K562 (cell line): Measurements from ENCODE around the gene CLEC10A. TPM values are rescaled to one million over a fixed set of nuclear protein-coding genes. Genes with fewer than 3 reads are reported as not detected.

Source experiments
- ATAC-seq: fragments of 200-7000 bp; cut with Tn5 transposase; 3 replicates; pipeline ENCODE4 v1.9.1; 2020; ENCODE audit warnings: moderate library complexity
- BruUV-seq: library from RNA; stranded (reverse); fragments of 400-500 nt; replicated peaks from 2 replicates; lab custom pipeline; 2021; lab: Mats Ljungman, UMichigan
- CTCF ChIA-PET: fragments of 300-600 bp; formaldehyde crosslinking; extraction: SDS; loops from one replicate; lab custom pipeline; 2021; ENCODE audit warnings: low intra/inter-chr PET ratio; lab: Yijun Ruan, JAX
- POLR2A ChIA-PET: fragments of 300-600, 350-650 bp; sonication (Branson Sonifier 250); formaldehyde crosslinking; extraction: SDS; loops from one replicate; lab custom pipeline; 2021; ENCODE audit warnings: antibody characterized with exemption, inconsistent platforms; lab: Yijun Ruan, JAX
- DNase-seq, 4 experiments: peaks; one replicate each; pipeline versions ENCODE4 v3.0.0 to v3.0.0-alpha.2; 2011 to 2018; ENCODE audit warnings: low spot score in 3 of 4, mixed read lengths in 3 of 4; ENCODE audit errors: extremely low read depth in 1 of 4
- FAIRE-seq: peaks from 2 replicates; lab custom pipeline; 2011; peaks lifted over from hg19 to GRCh38; lab: Jason Lieb, UNC
- H2AFZ ChIP-seq: 2 replicates; pipeline ENCODE4 v1.6.0; 2011; ENCODE audit warnings: low read depth, low read length, control low read depth, inconsistent platforms
- H3K27ac ChIP-seq: fragments of 200-600 bp; 3 replicates; pipeline ENCODE4 v1.8.0; 2011; ENCODE audit warnings: low read depth, mild to moderate bottlenecking, control low read depth, inconsistent platforms, low read length, moderate library complexity, mixed read lengths; ENCODE audit errors: extremely low read depth
- H3K27me3 ChIP-seq, 2 experiments: fragments of 300-600 bp in 1 of 2; 2 replicates in 1 of 2; 3 replicates in 1 of 2; pipeline versions ENCODE4 v1.6.0 to v1.8.0; 2011; ENCODE audit warnings: inconsistent platforms in 2 of 2, low read length in 2 of 2, mild to moderate bottlenecking in 1 of 2, mixed read lengths in 1 of 2, moderate library complexity in 1 of 2; ENCODE audit not compliant: control insufficient read depth in 2 of 2, insufficient read depth in 2 of 2
- H3K36me3 ChIP-seq: fragments of 300-600 bp; 3 replicates; pipeline ENCODE4 v1.8.0; 2011; ENCODE audit warnings: mild to moderate bottlenecking, low read length, inconsistent platforms; ENCODE audit not compliant: control insufficient read depth, insufficient read depth
- H3K4me1 ChIP-seq, 2 experiments: fragments of 200-600 bp in 1 of 2; replicated peaks in 1 of 2; 2 replicates in 1 of 2; 3 replicates in 1 of 2; pipeline versions ENCODE4 v1.5.1 to v1.8.0; 2011; ENCODE audit warnings: inconsistent platforms in 2 of 2, low read length in 2 of 2, mild to moderate bottlenecking in 1 of 2, mixed read lengths in 1 of 2, moderate library complexity in 1 of 2; ENCODE audit not compliant: control insufficient read depth in 2 of 2, insufficient read depth in 2 of 2
- H3K4me2 ChIP-seq: 2 replicates; pipeline ENCODE4 v1.6.1; 2011; ENCODE audit warnings: low read length, control low read depth, inconsistent platforms, mixed read lengths; ENCODE audit not compliant: insufficient read depth
- H3K4me3 ChIP-seq: fragments of 200-600 bp; sonication (generic), shearing (Covaris generic); 2 replicates; pipeline ENCODE4 v1.5.1; 2016; ENCODE audit warnings: control low read depth, inconsistent platforms
- H3K79me2 ChIP-seq: fragments of 200-600 bp; 3 replicates; pipeline ENCODE4 v1.8.0; 2011; ENCODE audit warnings: low read length, inconsistent platforms; ENCODE audit not compliant: control insufficient read depth, insufficient read depth
- H3K9ac ChIP-seq, 2 experiments: 2 replicates each; pipeline versions ENCODE4 v1.6.0 to v1.6.1; 2011; ENCODE audit warnings: low read depth in 2 of 2, low read length in 2 of 2, control low read depth in 1 of 2, inconsistent platforms in 1 of 2, mild to moderate bottlenecking in 1 of 2, mixed read lengths in 1 of 2; ENCODE audit not compliant: insufficient read depth in 1 of 2
- H3K9me1 ChIP-seq: one replicate; pipeline ENCODE4 v1.6.0; 2011; ENCODE audit warnings: inconsistent platforms, mild to moderate bottlenecking, low read length, moderate library complexity; ENCODE audit not compliant: control insufficient read depth, insufficient read depth
- H3K9me3 ChIP-seq: replicated peaks from 2 replicates; pipeline ENCODE4 v1.5.1; 2011; ENCODE audit warnings: low read depth, low read length, inconsistent platforms; ENCODE audit not compliant: control insufficient read depth, insufficient read depth
- H4K20me1 ChIP-seq: replicated peaks from 2 replicates; pipeline ENCODE4 v1.6.1; 2011; ENCODE audit warnings: low read length, inconsistent platforms, mixed read lengths; ENCODE audit not compliant: control insufficient read depth, insufficient read depth
- KDM2B ChIP-seq: fragments of 250-450 bp; sonication (Bioruptor Pico); IDR thresholded peaks from 2 replicates; pipeline ENCODE4 v1.8.0; 2021; ENCODE audit warnings: mild to moderate bottlenecking, moderate library complexity
- TSHZ1 ChIP-seq: fragments of 250-450 bp; sonication (Bioruptor Pico); IDR thresholded peaks from 2 replicates; pipeline ENCODE4 v1.4.0; 2020; ENCODE audit warnings: mild to moderate bottlenecking, moderate library complexity
- ZNF282 ChIP-seq: sonication (generic); formaldehyde crosslinking; IDR thresholded peaks from 2 replicates; pipeline ENCODE4 v1.8.1; 2023; ENCODE audit warnings: missing genetic modification reagents
- WGBS: fragments of 100-300 bp; shearing (Covaris generic); methylation state at CpG from one replicate; pipeline ENCODE4 v1.1.6; 2016; ENCODE audit warnings: low coverage, mixed read lengths; ENCODE audit not compliant: insufficient coverage; ENCODE audit errors: missing lambda C conversion rate; 5-methylcytosine and 5-hydroxymethylcytosine counted together
- in situ Hi-C: fragments of 300-500 bp; cut with MboI; formaldehyde crosslinking; loops from 4 replicates; pipeline ENCODE4 v1.15.0; 2018; ENCODE audit warnings: inconsistent platforms, mixed read lengths
- intact Hi-C: fragments of 100-400 bp; cut with micrococcal nuclease; formaldehyde crosslinking; loops from 2 replicates; pipeline ENCODE4 v1.14.2; 2022
- polyA plus RNA-seq, 8 experiments: library from polyadenylated mRNA; depleted of rRNA in 4 of 8; stranded (reverse) in 5 of 8; unstranded in 3 of 8; fragments of >200 nt; fragmentation: Nextera tagmentation in 2 of 8; fragmentation: Illumina TruSeq in 1 of 8; extraction: Ambion mirVana in 2 of 8; extraction: Trizol in 1 of 8; gene quantifications; 2 replicates each; pipeline versions ENCODE4 v1.2.1 to v1.2.3, GENCODE V29; 2011 to 2014; ENCODE audit warnings: inconsistent platforms in 1 of 8, missing spikeins in 1 of 8
- total RNA-seq, 7 experiments: library from RNA; depleted of rRNA in 6 of 7; stranded (reverse); fragments of >200 nt in 6 of 7; fragmentation: Illumina TruSeq in 2 of 7; extraction: Trizol in 2 of 7; gene quantifications; 2 replicates each; pipeline versions ENCODE4 v1.2.1 to v1.2.3, GENCODE V29; 2011 to 2021; ENCODE audit warnings: low replicate concordance in 1 of 7

Gene CLEC10A
- total and polyA plus RNA-seq, 9 of the 15 experiments (the other 6 are each of a cell fraction or from before 2014, with no cell fraction given) = 0.04 to 0.11 (median 0.05) TPM; not detected in 6

GRCh38 chr17:7041607-7042500 lies 38.2 kb downstream of the CLEC10A start:
- Histone ChIP-seq H3K9me3 (no peaks in the 10 kb centered on the region), H3K27ac (no peak overlapping the region), H3K79me2 (0 out of 3 replicates have a peak, but pooled peaks cover under 1% of the 10 kb centered on the region), H4K20me1 (no peaks in the 10 kb centered on the region), H3K36me3 (no peaks in the 10 kb centered on the region), H3K4me2 (no peak overlapping the region), H3K4me1 (peaks cover 6 to 33% of the 10 kb centered on the region in 2 experiments; a peak in 4 of 5 replicates), H2AFZ (no peak overlapping the region), H3K9me1 (no peaks in the 10 kb centered on the region), H3K4me3 (no peak overlapping the region), H3K9ac (no peak overlapping the region), H3K27me3 (no peaks in the 10 kb centered on the region)
- intact Hi-C loops = no loop called here
- FAIRE-seq = no peak
- CTCF ChIA-PET = no interaction called here
- in situ Hi-C loops = loop anchor here (10.0 to 25.0 kb wide), 2 partner anchors 293 to 520 kb away; partner anchors contain the start of genes ACAP1, SENP3 and TNFSF13
- no peak for DNase-seq
- TF ChIP-seq ZNF282 (CRISPR knock-in tag) (no peak), TSHZ1 (no peak), KDM2B (CRISPR knock-in tag) (no peak)
- BruUV-seq = no TSS peak
- POLR2A ChIA-PET = interaction anchor here (0.6 kb wide), 1 partner anchor 123 kb away, joined by 4 read pairs; no protein-coding TSS in a partner anchor
- 54% methylated on average over 11 of the region's 43 CpGs for WGBS
- no peak for ATAC-seq
